NT2/D1 (cell line): ENCODE measurements around the gene ZNF319.
A peak's percentile ranks its signal among the peaks of the same experiment; 100 is the strongest.

ENCODE experiments used
- DNase-seq: peaks from one replicate; pipeline ENCODE4 v3.0.0-alpha.2; 2011; ENCODE audit warnings: low read depth, low spot score
- H3K27me3 ChIP-seq: 2 replicates; pipeline ENCODE4 v1.6.0; 2011; ENCODE audit warnings: mild to moderate bottlenecking; ENCODE audit not compliant: insufficient read length, insufficient read depth
- H3K36me3 ChIP-seq: 2 replicates; pipeline ENCODE4 v1.6.1; 2011; ENCODE audit warnings: mild to moderate bottlenecking, low read length, mixed read lengths; ENCODE audit not compliant: insufficient read depth, insufficient read length
- H3K4me1 ChIP-seq: 2 replicates; pipeline ENCODE4 v1.5.1; 2011; ENCODE audit not compliant: insufficient read depth, insufficient read length
- H3K4me3 ChIP-seq: 2 replicates; pipeline ENCODE4 v1.5.1; 2011; ENCODE audit warnings: low read depth; ENCODE audit not compliant: insufficient read length
- H3K9ac ChIP-seq: 2 replicates; pipeline ENCODE4 v1.6.0; 2011; ENCODE audit warnings: low read depth; ENCODE audit not compliant: insufficient read length
- H3K9me3 ChIP-seq: 2 replicates; pipeline ENCODE4 v1.5.1; 2011; ENCODE audit warnings: mild to moderate bottlenecking, low read length; ENCODE audit not compliant: insufficient read depth
- SUZ12 ChIP-seq: IDR thresholded peaks from 2 replicates; pipeline ENCODE4 v1.6.1; 2011; ENCODE audit not compliant: insufficient read length, insufficient read depth; ENCODE audit errors: extremely low read depth
- YY1 ChIP-seq: IDR thresholded peaks from 2 replicates; pipeline ENCODE4 v1.6.1; 2011; ENCODE audit not compliant: insufficient read length, insufficient read depth
- ZNF274 ChIP-seq: IDR thresholded peaks from 2 replicates; pipeline ENCODE4 v1.6.1; 2011; ENCODE audit warnings: mild to moderate bottlenecking, low read depth, low read length

The ZNF319 gene

DNA sequence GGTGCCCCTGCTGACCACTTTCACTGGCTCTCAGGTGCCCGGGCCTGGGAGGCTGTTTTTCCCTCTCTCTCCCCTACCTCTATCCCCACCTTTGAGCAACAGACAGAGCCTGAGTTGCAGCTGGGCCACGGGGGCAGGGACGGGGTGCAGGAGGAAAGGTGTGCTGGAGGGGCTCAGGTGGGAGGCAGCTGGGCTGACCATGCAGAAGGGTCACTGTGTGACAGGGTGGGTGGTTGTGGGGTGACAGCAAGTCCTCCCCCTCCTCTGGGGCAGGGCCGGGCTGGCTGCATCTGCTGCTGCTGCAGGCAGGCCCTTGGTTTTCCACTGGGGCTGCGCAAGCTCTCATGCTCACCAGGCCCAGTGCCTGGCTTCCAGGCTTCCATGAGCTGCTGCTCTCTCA, 6.6 kb downstream of the ZNF319 start:
- peaks cover 40% of the 10 kb centered on the region for H3K36me3 ChIP-seq
- no peaks in the 10 kb centered on the region for H3K27me3 ChIP-seq
- H3K4me1 ChIP-seq = peaks cover 21% of the 10 kb centered on the region
- no peak for DNase-seq
- no peaks in the 10 kb centered on the region for H3K9me3 ChIP-seq
- no peak for TF ChIP-seq ZNF274
- no peak for TF ChIP-seq YY1
- TF ChIP-seq SUZ12 = no peak
- H3K9ac ChIP-seq = no peak overlapping the region
- H3K4me3 ChIP-seq = no peak overlapping the region

DNA sequence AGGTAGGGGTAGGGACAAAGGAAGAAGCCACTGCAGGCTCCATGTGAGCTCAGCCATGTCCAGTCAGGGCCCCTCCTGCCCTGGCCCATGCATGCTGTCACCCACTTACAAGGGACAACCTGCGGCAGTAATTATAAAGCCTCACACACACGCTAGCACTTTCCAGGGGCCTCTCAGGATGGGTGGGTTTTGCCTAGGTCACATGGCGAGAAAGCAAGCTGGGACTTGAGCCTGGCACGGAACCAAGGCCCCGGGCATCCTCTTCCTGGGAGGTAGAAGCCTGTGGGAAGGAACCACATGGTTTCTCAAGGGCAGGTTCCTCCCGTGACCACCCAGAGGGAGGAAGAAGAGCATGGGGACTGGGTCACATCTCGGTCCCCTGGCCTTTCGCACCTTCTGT, 7.0 kb downstream of the ZNF319 start:
- peaks cover 40% of the 10 kb centered on the region for H3K36me3 ChIP-seq
- TF ChIP-seq YY1 (no peak), SUZ12 (no peak), ZNF274 (no peak)
- peaks cover 18% of the 10 kb centered on the region for H3K4me1 ChIP-seq
- DNase-seq = no peak
- H3K27me3 ChIP-seq = no peaks in the 10 kb centered on the region
- H3K9ac ChIP-seq = no peak overlapping the region
- no peaks in the 10 kb centered on the region for H3K9me3 ChIP-seq
- H3K4me3 ChIP-seq = no peak overlapping the region

DNA sequence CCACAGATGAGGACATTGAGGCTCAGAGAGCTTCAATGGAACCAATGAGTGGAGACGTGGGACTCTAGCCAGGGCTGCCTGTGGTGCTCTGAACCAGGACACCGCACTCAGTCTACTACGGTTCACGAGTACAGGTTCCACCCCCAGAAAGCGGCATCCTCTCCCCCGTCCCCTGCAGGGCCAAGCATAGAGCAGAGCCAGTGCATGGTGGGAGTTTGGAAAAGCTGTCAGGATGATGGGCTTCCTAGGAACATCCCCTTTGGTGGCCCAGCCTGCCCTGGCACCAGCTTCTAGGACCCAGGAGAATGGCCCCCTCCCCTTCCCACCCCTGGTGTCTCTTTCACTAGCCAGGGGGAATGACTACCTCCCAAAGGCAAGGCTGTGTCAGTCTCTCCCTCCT, 8.4 kb downstream of the ZNF319 start:
- Histone ChIP-seq H3K9me3 (no peaks in the 10 kb centered on the region), H3K9ac (peak overlapping the region; percentile 17), H3K36me3 (peaks cover 30% of the 10 kb centered on the region), H3K27me3 (peaks cover 9% of the 10 kb centered on the region), H3K4me1 (peaks cover 10% of the 10 kb centered on the region), H3K4me3 (no peak overlapping the region)
- no peak for DNase-seq
- TF ChIP-seq YY1 (no peak), SUZ12 (no peak), ZNF274 (no peak)

DNA sequence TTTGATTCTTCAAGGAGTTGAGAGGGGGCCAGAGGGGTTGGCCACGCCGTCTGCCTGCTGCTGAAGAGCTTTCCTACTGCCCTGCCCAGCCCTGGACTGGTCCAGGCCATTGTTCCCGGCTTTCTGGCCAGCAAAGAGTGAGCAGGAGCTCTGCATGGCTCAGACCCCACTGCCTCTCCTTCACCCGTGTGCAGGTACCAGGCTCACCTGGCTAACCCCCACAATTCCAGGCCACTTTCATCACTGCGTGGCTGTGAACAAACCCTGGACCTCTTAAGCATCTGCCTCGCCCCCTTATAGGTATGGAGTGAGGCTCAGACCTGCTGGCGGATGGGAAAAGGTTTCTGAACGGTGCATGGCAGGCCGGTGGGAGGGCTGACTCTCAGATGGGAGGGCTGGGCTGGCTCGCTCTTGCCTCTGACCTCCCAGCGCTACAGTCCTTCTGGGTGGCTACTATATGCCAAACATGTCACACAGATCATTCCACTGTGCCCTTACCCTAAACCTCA, 8.9 kb downstream of the ZNF319 start:
- H3K36me3 ChIP-seq = peaks cover 25% of the 10 kb centered on the region
- peaks cover 10% of the 10 kb centered on the region for H3K4me1 ChIP-seq
- peaks cover 14% of the 10 kb centered on the region for H3K27me3 ChIP-seq
- H3K9ac ChIP-seq = no peak overlapping the region
- no peaks in the 10 kb centered on the region for H3K9me3 ChIP-seq
- no peak overlapping the region for H3K4me3 ChIP-seq
- TF ChIP-seq SUZ12 = no peak
- DNase-seq = no peak

DNA sequence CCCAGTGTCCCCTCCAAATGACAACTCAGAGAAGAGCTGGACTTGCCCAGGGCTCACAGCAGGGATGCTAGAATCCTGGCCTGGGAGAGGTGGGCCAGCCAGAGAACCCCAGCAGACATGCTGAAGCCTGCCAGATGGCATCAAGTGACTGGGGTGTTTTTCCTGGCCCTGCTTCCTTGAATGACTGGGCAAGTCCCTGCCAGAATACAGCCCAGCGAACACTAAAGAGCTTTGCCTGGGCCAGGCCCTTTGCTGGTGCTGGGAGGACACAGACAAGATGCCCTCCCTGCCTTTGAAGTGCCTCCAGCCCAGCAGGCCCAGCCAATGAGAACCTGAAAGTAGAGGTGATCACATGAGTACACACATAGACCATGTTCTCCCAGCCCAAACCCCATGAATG, 11.5 kb downstream of the ZNF319 start:
- peaks cover 36% of the 10 kb centered on the region for H3K27me3 ChIP-seq
- DNase-seq = no peak
- H3K9ac ChIP-seq = no peak overlapping the region
- H3K9me3 ChIP-seq = no peaks in the 10 kb centered on the region
- H3K4me3 ChIP-seq = no peak overlapping the region
- TF ChIP-seq SUZ12 (no peak), YY1 (no peak), ZNF274 (no peak)
- H3K4me1 ChIP-seq = peaks cover 12% of the 10 kb centered on the region
- peaks cover 2% of the 10 kb centered on the region for H3K36me3 ChIP-seq

DNA sequence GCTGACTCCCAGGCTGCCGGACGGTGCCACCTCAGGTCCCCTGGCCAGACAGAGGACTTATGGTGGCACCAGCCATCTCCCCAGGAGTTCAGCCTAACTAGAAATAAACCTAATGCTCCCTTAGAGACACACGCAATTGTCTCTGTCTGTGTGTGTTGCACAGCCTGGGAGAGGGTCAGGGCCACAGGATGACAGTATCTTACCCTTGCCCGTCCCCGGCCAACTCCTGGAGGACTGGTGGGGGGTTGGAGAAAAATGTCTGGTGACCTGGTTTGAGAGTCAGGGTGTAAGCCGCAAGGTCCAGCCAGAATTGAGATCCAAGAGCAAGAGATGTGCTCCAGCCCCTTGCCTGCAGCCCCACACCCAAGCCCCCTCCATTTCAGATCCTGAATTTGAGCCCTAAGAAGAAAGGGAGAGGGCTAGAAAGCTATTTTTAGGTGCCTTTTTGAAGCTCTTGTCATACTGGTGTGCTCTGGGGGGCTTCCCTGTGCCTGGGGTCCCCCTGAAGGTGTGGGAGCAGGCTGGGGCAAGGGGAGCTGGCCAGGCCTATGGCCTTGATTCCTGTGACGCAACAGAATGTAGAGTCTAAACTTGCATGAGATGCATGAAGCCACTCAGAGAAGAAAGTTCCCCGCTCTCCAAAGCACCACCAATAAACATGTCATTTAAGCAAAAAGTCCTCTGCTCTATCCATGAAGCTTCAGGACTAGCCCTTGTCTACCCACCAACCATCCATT, 12.9 kb downstream of the ZNF319 start:
- Histone ChIP-seq H3K27me3 (peaks cover 40% of the 10 kb centered on the region), H3K4me1 (peaks cover 12% of the 10 kb centered on the region), H3K9ac (no peak overlapping the region), H3K4me3 (no peak overlapping the region), H3K36me3 (no peaks in the 10 kb centered on the region), H3K9me3 (no peaks in the 10 kb centered on the region)
- no peak for DNase-seq
- TF ChIP-seq YY1 (no peak), ZNF274 (no peak), SUZ12 (no peak)

DNA sequence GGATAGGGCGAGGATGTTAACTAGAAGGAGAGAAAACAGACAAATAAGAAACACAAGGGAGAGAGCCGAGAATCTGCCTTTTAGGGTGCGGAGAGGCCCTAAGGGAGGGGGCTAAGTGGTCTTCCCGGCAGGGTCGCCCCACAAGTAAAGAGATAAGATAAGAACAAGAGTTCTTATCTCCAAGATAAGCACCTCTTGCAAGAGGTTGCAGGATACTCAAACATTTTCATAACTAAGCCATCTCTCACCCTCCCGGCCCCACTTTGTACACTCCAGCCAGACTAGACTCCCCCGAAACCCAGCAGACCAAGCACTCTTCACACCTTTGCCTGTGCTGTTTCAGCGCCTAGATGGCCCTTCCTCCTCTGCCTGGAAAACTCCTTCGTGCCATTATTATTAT, 14.3 kb downstream of the ZNF319 start:
- H3K4me1 ChIP-seq = peaks cover 9% of the 10 kb centered on the region
- H3K9ac ChIP-seq = no peak overlapping the region
- peaks cover 40% of the 10 kb centered on the region for H3K27me3 ChIP-seq
- no peak for DNase-seq
- H3K36me3 ChIP-seq = no peaks in the 10 kb centered on the region
- H3K9me3 ChIP-seq = no peaks in the 10 kb centered on the region
- TF ChIP-seq YY1 (no peak), ZNF274 (no peak), SUZ12 (no peak)
- peak overlapping the region; percentile 63 for H3K4me3 ChIP-seq
